HG02885 (cell line): ENCODE data around the gene AP5M1.
A peak's percentile ranks its signal among the peaks of the same experiment; 100 is the strongest.
"Not testable (repeated sequence)": the region's sequence is repeated elsewhere in the genome, so short reads cannot be mapped to it uniquely, and the experiment has no call there.

Source experiments
- ATAC-seq: cut with Tn5 transposase; IDR thresholded peaks from one replicate; pipeline ENCODE4 v1.9.1; 2021; ENCODE audit warnings: mild to moderate bottlenecking; ENCODE audit not compliant: unreplicated experiment, poor library complexity

Gene AP5M1

GRCh38 chr14:57287745-57288144 lies 19.0 kb downstream of the AP5M1 start:
- ATAC-seq: no peak

GRCh38 chr14:57290751-57291150 lies 22.0 kb downstream of the AP5M1 start:
- ATAC-seq: no peak

GRCh38 chr14:57291692-57292647 lies 23.2 kb downstream of the AP5M1 start:
- no peak for ATAC-seq

- no peak for ATAC-seq
Observed at GRCh38 chr14:57293866-57294837, 25.4 kb downstream of the AP5M1 start.

GRCh38 chr14:57295239-57295638 lies 26.5 kb downstream of the AP5M1 start:
- ATAC-seq: no peak

GRCh38 chr14:57297852-57298251 lies 29.1 kb downstream of the AP5M1 start:
- no peak for ATAC-seq

GRCh38 chr14:57299511-57299910 lies 30.7 kb downstream of the AP5M1 start:
- ATAC-seq: no peak

GRCh38 chr14:57302883-57303282 lies 34.1 kb downstream of the AP5M1 start:
- ATAC-seq: no peak

GRCh38 chr14:57314396-57315089 lies 45.8 kb downstream of the AP5M1 start:
- ATAC-seq: no peak

GRCh38 chr14:57317248-57317833 lies 48.6 kb downstream of the AP5M1 start:
- peak; percentile 76 for ATAC-seq

- no peak for ATAC-seq
Observed at GRCh38 chr14:57319636-57320192, 50.9 kb downstream of the AP5M1 start.

GRCh38 chr14:57323721-57324120 lies 55.0 kb downstream of the AP5M1 start:
- no peak for ATAC-seq

- peak; percentile 98 for ATAC-seq
Observed at GRCh38 chr14:57326253-57326652, 57.5 kb downstream of the AP5M1 start.

- ATAC-seq: no peak
Observed at GRCh38 chr14:57329833-57330232, 61.1 kb downstream of the AP5M1 start.

GRCh38 chr14:57332475-57332874 lies 63.7 kb downstream of the AP5M1 start:
- not testable (repeated sequence) for ATAC-seq

- not testable (repeated sequence) for ATAC-seq
Observed at GRCh38 chr14:57333726-57334125, 65.0 kb downstream of the AP5M1 start.

GRCh38 chr14:57343545-57344297 lies 75.0 kb downstream of the AP5M1 start:
- not testable (repeated sequence) for ATAC-seq

GRCh38 chr14:57345106-57345505 lies 76.3 kb downstream of the AP5M1 start:
- ATAC-seq: no peak

- ATAC-seq: no peak
Observed at GRCh38 chr14:57346741-57347140, 78.0 kb downstream of the AP5M1 start.
